SK-N-MC (cell line): ENCODE measurements around the gene P3H4.

Experiments
- DNase-seq: peaks from one replicate; pipeline ENCODE4 v3.0.0-alpha.2; 2011; ENCODE audit warnings: low read depth, low spot score
- H3K27ac ChIP-seq: fragments of 200-600 bp; sonication (generic); 2 replicates; pipeline ENCODE4 v1.5.1; 2016; ENCODE audit warnings: mixed run types
- H3K36me3 ChIP-seq: fragments of 200-600 bp; sonication (generic); 2 replicates; pipeline ENCODE4 v1.6.1; 2017; ENCODE audit warnings: antibody characterized with exemption, low read length, mixed read lengths; ENCODE audit not compliant: insufficient read depth
- H3K4me3 ChIP-seq: fragments of 200-600 bp; sonication (generic); 2 replicates; pipeline ENCODE4 v1.5.1; 2016
- H3K9ac ChIP-seq: fragments of 200-600 bp; sonication (generic); 2 replicates; pipeline ENCODE4 v1.8.0; 2017; ENCODE audit warnings: mixed run types, mixed read lengths; ENCODE audit not compliant: insufficient read length
- H3K9me3 ChIP-seq: fragments of 200-600 bp; sonication (generic); 2 replicates; pipeline ENCODE4 v1.6.1; 2017; ENCODE audit warnings: low read depth, mild to moderate bottlenecking, antibody characterized with exemption, low read length, moderate library complexity, mixed read lengths
- EZH2 ChIP-seq: fragments of 200-600 bp; sonication (generic); IDR thresholded peaks from one replicate; pipeline ENCODE4 v1.6.1; 2017; ENCODE audit warnings: antibody characterized with exemption
- FOXP2 ChIP-seq: optimal IDR thresholded peaks from 2 replicates; pipeline ENCODE3; 2011; ENCODE audit warnings: mild to moderate bottlenecking, moderate library complexity; ENCODE audit not compliant: insufficient read depth; ENCODE audit errors: extremely low read length, control extremely low read depth
- POLR2AphosphoS5 ChIP-seq: IDR thresholded peaks from 2 replicates; pipeline ENCODE4 v1.6.1; 2012; ENCODE audit warnings: mild to moderate bottlenecking, low read depth, low read length, borderline replicate concordance

P3H4 gene

DNA sequence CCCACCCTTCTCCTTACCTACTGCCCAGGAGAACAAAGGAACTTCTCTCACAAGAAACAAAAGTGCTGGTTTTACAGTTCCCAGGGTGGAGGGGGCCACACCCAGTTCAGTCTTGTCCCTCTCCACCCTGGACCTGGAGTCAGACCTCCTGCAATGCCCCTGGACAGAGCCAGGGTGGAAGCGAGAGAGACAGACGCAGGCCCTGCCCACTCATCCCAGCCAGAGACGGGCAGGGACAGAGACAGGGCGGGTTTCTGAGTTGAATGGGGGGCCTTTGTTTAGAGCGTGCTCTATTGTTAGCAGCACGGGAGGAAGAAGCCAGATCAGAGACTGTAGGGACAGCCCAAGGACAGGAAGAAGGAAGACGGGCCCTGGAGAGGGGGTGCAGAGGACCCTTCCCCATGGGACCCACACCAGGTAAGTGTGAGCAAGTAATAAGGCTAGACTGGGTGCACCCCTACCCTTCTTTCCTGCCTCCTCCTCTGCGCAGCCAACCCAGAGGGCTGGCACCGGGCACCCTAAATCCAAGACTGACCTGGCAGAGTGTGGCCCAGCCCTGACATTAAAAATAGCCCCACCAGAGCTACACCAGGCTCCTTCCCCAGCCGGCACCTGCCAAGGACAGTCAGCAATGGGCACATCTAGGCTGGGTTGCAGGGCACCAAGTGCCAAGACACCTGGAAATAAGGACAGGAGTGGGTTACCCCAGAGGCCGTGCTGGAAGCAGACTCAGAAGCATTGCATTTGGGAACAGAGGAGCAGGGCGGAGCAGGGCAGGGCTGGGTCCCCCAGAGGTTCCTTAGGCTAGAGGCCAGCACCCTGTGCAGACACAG, 36.1 kb downstream of the P3H4 start:
- no peaks in the 10 kb centered on the region for H3K9me3 ChIP-seq
- DNase-seq = no peak
- TF ChIP-seq EZH2 (no peak), FOXP2 (no peak), POLR2AphosphoS5 (no peak)
- H3K36me3 ChIP-seq = peaks cover 2% of the 10 kb centered on the region; the same call in 1 of the 2 replicates
- H3K4me3 ChIP-seq = no peak overlapping the region
- no peak overlapping the region for H3K9ac ChIP-seq
- no peak overlapping the region for H3K27ac ChIP-seq

DNA sequence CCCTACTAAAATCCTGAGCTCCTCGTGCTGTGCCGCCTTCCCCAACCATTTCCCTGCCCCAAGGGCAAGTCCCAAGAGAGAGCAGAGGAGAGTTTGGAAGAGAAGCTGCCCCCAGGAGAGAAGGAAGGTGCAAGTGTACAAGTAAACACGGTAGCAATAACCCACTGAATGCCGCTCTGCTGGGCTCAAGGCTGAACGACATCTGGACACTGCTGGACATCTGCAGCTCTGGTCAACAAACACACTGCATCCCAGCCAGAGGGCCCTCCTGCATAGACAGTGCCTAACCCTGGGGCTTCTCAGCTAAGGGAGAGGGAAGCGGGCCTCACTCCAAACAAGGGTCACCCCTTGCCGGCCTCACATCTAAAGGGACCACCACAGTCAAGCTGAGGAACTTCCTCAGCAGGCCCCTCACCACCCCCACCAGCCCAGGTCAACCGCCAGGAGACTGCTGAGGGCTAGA, 38.0 kb downstream of the P3H4 start:
- no peak for DNase-seq
- TF ChIP-seq FOXP2 (no peak), EZH2 (no peak), POLR2AphosphoS5 (no peak)
- Histone ChIP-seq H3K36me3 (peaks cover 12% of the 10 kb centered on the region; the same call in 1 of the 2 replicates), H3K9ac (no peak overlapping the region), H3K27ac (no peak overlapping the region), H3K9me3 (no peaks in the 10 kb centered on the region), H3K4me3 (no peak overlapping the region)

DNA sequence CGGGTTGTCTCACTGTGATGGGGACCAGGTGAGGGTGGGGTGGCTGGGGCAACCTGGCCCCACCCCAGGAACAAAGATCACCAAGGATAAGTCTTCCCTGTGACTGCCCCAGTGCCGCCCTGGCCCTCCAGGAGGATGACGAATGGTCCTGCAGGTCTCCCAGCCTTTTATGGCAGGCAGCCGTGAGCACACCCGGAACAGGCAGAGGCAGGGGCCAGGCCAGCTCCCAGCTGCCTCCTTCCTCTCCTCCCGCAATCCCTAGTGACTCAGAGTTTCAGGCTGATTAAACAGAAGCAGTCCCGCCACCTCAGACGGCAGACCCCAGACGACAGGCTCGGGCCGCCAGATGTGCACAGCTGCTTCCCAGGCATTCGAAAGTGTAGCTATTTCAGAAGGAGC, 38.6 kb downstream of the P3H4 start:
- Histone ChIP-seq H3K36me3 (peaks cover 17% of the 10 kb centered on the region; the same call in 1 of the 2 replicates), H3K9ac (no peak overlapping the region), H3K27ac (no peak overlapping the region), H3K4me3 (no peak overlapping the region), H3K9me3 (no peaks in the 10 kb centered on the region)
- TF ChIP-seq POLR2AphosphoS5 = no peak
- TF ChIP-seq FOXP2 = no peak
- TF ChIP-seq EZH2 = no peak
- DNase-seq = no peak

DNA sequence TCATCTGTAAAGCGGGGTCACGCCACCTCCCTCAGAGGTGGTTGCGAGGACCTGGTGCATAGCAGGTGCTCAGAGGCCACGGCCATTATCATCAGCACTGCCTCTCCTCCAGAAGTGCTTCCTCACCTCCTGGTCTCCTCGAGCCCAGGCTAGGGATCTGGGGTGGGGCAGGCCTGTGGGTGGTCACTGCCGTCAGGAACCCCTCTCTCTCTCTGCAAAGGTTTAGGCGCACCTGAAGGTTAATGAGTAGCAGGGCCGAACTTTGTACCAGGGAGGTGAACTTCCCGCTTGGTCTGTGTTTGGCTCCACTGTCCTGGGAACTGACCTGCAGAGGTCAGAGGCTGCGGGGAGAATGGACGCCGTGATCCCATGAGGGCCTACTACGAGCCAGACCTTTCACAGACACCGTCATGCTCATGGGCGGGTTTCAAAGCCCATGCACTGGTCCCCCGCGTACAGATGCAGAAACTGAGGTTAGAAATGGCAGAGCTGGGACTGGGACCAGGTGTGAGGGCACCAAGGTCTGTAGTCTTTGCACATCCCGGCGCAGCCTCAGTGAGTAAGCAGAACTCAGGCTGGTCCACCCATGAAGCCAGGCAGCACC, 39.1 kb downstream of the P3H4 start:
- TF ChIP-seq FOXP2 = no peak
- no peak for TF ChIP-seq POLR2AphosphoS5
- TF ChIP-seq EZH2 = no peak
- peaks cover 18% of the 10 kb centered on the region; the same call in 1 of the 2 replicates for H3K36me3 ChIP-seq
- H3K27ac ChIP-seq = no peak overlapping the region
- H3K4me3 ChIP-seq = no peak overlapping the region
- no peak overlapping the region for H3K9ac ChIP-seq
- no peaks in the 10 kb centered on the region for H3K9me3 ChIP-seq
- no peak for DNase-seq

DNA sequence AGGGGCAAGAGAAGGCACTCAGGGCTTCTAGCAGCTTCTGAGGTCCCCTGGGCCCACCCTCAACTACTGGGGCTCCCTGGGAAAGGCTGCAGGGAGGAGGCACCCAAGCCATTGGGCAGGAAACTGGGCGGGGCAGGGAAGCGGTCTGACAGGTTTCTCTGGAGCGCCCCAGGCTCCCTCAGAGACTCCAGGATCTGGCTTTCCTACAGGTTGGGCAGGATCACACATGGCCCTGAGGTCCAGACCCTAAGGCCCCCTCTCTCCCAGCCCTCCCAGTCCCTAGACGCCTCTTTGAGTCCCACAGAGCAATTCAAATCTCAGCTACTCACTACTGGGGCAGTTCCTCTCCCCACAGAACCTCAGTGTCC, 39.5 kb downstream of the P3H4 start:
- DNase-seq = no peak
- TF ChIP-seq POLR2AphosphoS5 = no peak
- no peak for TF ChIP-seq FOXP2
- no peak for TF ChIP-seq EZH2
- no peak overlapping the region for H3K4me3 ChIP-seq
- peaks cover 20% of the 10 kb centered on the region; the same call in 1 of the 2 replicates for H3K36me3 ChIP-seq
- no peaks in the 10 kb centered on the region for H3K9me3 ChIP-seq
- no peak overlapping the region for H3K9ac ChIP-seq
- no peak overlapping the region for H3K27ac ChIP-seq

DNA sequence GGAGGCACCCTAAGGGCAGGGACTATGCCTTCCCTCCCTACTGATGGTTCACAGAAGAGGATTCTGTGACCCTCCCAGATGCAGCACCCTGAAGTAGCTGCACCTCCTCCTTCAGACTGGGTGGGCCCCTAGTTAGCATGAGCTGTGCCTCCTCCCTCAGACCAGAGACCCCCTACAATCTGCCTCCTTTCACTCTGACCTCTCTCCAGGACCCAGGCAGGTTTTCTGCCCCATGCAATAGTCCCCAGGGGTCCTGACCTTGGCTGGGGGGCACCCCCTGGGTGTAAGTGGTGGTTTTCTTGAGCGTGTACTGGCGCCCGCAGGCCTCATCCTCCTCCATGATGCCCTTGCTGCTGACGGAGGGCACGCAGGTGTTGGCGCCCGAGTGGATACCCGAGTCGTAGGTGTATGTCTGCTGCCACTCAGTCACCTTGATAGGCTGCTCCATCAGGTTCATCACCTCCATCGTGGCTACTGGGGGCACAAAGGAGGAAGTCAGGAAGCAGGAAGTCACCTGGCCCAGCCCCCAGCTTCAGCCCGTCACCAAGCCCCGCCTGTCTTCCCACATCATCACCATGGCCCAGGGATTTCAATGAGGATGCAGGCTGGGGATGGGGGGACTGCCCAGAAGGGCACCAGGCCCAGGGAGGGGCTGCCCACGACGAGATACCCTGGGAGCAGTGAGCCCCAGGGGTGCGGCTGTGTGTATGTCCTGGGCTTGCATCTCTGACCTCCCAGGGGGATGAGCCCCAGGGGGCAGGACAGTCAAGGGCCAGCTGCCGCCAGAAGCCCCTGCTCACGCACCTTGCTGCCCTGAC, 40.2 kb downstream of the P3H4 start:
- no peak for TF ChIP-seq POLR2AphosphoS5
- no peak for TF ChIP-seq FOXP2
- TF ChIP-seq EZH2 = no peak
- no peak for DNase-seq
- Histone ChIP-seq H3K9me3 (no peaks in the 10 kb centered on the region), H3K36me3 (peaks cover 20% of the 10 kb centered on the region; the same call in 1 of the 2 replicates), H3K4me3 (no peak overlapping the region), H3K27ac (no peak overlapping the region), H3K9ac (no peak overlapping the region)

DNA sequence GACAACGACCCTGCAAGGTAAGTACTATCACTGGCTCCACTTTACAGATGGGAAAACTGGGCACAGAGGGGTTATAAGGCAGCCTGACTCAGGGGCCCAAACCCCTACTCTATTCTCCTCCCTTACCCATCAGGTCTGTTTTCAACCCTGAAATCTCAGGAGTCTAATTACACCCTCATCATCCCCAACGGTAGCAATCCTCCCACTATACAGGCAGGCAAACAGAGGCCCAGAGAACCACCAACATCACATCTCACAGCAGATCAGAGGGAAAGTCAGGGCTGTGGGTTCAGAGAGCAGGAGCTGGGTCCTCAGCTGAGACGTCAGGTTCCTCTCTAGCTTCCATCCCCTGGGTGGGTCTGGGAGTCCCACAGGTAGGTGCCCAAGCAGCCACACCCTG, 41.8 kb downstream of the P3H4 start:
- Histone ChIP-seq H3K27ac (no peak overlapping the region), H3K9me3 (no peaks in the 10 kb centered on the region), H3K9ac (no peak overlapping the region), H3K4me3 (no peak overlapping the region), H3K36me3 (peaks cover 28% of the 10 kb centered on the region; the same call in 1 of the 2 replicates)
- TF ChIP-seq FOXP2 (no peak), EZH2 (no peak), POLR2AphosphoS5 (no peak)
- no peak for DNase-seq

DNA sequence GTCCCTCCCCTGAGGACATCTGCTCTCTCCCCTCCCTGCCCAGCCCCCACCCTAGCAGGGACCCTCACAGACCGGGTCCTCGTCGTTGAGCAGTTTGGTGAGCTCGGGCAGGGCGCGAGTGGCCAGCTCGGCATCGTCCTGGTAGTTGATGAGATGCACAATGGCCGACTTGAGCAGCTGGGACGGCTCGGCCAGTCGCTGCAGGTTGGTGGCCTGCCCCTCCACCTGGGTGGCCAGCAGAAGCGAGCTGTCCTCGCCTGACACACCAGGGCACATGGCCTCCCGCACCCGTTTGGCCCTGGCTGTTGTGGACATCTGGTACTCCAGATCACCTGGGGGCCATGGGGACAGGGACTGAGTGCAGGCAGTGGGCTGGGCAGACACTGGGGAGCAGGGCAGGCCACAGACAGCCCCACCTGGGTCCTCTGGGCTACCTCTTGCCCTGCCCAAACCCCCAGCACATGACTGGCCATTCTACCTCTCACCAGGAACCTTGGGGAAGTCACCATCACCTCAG, 42.3 kb downstream of the P3H4 start:
- H3K36me3 ChIP-seq = peaks cover 34% of the 10 kb centered on the region; the same call in 1 of the 2 replicates
- H3K4me3 ChIP-seq = no peak overlapping the region
- no peaks in the 10 kb centered on the region for H3K9me3 ChIP-seq
- DNase-seq = no peak
- TF ChIP-seq EZH2 (no peak), POLR2AphosphoS5 (no peak)
- H3K9ac ChIP-seq = no peak overlapping the region
- H3K27ac ChIP-seq = no peak overlapping the region
